ENCODE measurements around the gene NLRP3.

DNA sequence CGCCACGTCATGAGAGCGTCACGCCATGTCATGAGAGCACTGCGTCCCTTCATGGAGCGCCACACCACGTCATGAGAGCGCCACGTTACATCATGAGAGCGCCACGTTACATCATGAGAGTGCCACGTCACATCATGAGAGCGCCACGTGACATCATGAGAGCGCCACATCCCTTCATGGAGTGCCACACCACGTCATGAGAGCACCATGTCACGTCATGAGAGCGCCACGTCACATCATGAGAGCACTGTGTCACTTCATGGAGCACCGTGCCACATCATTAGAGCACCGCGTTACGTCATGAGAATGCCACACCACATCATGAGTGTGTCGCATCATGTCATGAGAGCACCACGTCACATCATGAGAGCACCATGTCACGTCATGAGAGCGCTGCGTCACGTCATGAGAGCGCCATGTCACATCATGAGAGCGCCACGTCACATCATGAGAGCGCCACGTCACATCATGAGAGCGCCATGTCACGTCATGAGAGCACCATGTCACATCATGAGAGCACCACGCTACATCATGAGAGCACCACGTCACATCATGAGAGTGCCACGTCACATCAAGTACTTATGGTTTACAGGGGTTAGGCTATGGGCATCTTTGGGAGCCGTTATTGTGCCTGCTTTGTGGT lies 9.8 kb upstream of the NLRP3 start:
- no peak for TF ChIP-seq CEBPB (IDR thresholded peaks at IDR 0.05; ENCODE audit: low read depth)
- TF ChIP-seq, protein P1, sequence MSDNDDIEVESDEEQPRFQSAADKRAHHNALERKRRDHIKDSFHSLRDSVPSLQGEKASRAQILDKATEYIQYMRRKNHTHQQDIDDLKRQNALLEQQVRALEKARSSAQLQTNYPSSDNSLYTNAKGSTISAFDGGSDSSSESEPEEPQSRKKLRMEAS (IDR thresholded peaks at IDR 0.05), result no peak
- TF ChIP-seq, protein P2, sequence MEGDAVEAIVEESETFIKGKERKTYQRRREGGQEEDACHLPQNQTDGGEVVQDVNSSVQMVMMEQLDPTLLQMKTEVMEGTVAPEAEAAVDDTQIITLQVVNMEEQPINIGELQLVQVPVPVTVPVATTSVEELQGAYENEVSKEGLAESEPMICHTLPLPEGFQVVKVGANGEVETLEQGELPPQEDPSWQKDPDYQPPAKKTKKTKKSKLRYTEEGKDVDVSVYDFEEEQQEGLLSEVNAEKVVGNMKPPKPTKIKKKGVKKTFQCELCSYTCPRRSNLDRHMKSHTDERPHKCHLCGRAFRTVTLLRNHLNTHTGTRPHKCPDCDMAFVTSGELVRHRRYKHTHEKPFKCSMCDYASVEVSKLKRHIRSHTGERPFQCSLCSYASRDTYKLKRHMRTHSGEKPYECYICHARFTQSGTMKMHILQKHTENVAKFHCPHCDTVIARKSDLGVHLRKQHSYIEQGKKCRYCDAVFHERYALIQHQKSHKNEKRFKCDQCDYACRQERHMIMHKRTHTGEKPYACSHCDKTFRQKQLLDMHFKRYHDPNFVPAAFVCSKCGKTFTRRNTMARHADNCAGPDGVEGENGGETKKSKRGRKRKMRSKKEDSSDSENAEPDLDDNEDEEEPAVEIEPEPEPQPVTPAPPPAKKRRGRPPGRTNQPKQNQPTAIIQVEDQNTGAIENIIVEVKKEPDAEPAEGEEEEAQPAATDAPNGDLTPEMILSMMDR (IDR thresholded peaks at IDR 0.05 in 2 of 3, conservative IDR thresholded peaks at IDR 0.05 in 1 of 3; ENCODE audit: borderline replicate concordance in 1 of 3, insufficient read depth in 1 of 3, low read depth in 2 of 3, low read length in 2 of 3), result no peak
- no peak for TF ChIP-seq POLR2A (IDR thresholded peaks at IDR 0.05; ENCODE audit: borderline replicate concordance, extremely low read depth, insufficient read depth, insufficient read length)
- no peak for TF ChIP-seq RAD21 (IDR thresholded peaks at IDR 0.05; ENCODE audit: low read depth)
- TF ChIP-seq, protein P3, sequence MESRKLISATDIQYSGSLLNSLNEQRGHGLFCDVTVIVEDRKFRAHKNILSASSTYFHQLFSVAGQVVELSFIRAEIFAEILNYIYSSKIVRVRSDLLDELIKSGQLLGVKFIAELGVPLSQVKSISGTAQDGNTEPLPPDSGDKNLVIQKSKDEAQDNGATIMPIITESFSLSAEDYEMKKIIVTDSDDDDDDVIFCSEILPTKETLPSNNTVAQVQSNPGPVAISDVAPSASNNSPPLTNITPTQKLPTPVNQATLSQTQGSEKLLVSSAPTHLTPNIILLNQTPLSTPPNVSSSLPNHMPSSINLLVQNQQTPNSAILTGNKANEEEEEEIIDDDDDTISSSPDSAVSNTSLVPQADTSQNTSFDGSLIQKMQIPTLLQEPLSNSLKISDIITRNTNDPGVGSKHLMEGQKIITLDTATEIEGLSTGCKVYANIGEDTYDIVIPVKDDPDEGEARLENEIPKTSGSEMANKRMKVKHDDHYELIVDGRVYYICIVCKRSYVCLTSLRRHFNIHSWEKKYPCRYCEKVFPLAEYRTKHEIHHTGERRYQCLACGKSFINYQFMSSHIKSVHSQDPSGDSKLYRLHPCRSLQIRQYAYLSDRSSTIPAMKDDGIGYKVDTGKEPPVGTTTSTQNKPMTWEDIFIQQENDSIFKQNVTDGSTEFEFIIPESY (IDR thresholded peaks at IDR 0.05; ENCODE audit: extremely low read depth, insufficient replicate concordance, low read length), result no peak
- no peak for TF ChIP-seq YY1 (IDR thresholded peaks at IDR 0.05; ENCODE audit: extremely low read depth, insufficient replicate concordance, low read depth, low read length)
- TF ChIP-seq POLR2AphosphoS5 (IDR thresholded peaks at IDR 0.05; ENCODE audit: low read depth, low read length), result no peak

Measured in HCT116 (cell line).